HepG2 (cell line): ENCODE data around the gene EFNA4.

ENCODE experiments used
- CTCF ChIP-seq: sonication (generic); formaldehyde crosslinking; IDR thresholded peaks from 2 replicates; pipeline ENCODE4 v1.5.0; 2020; ENCODE audit warnings: mild to moderate bottlenecking, missing genetic modification reagents, moderate library complexity
- DR1 ChIP-seq: sonication (generic); formaldehyde crosslinking; IDR thresholded peaks from 2 replicates; pipeline ENCODE4 v1.8.0; 2021; ENCODE audit warnings: mild to moderate bottlenecking, missing genetic modification reagents, inconsistent platforms
- FIP1L1 ChIP-seq: fragments of 200-400 bp; formaldehyde crosslinking; IDR thresholded peaks from 2 replicates; pipeline ENCODE4 v1.6.1; 2018; ENCODE audit warnings: low read depth, mild to moderate bottlenecking, low read length, moderate library complexity, borderline replicate concordance; ENCODE audit not compliant: insufficient read depth
- KDM2A ChIP-seq: sonication (generic); formaldehyde crosslinking; IDR thresholded peaks from 2 replicates; pipeline ENCODE4 v1.4.0; 2020; ENCODE audit warnings: low read depth, missing genetic modification reagents, borderline replicate concordance
- NR2C2 ChIP-seq: sonication (generic); formaldehyde crosslinking; IDR thresholded peaks from 2 replicates; pipeline ENCODE4 v1.4.0; 2020; ENCODE audit warnings: missing genetic modification reagents, mild to moderate bottlenecking, moderate library complexity, borderline replicate concordance
- PRDM15 ChIP-seq: sonication (generic); formaldehyde crosslinking; IDR thresholded peaks from 2 replicates; pipeline ENCODE4 v1.4.0; 2020; ENCODE audit warnings: missing genetic modification reagents
- TAF1 ChIP-seq: sonication (generic); formaldehyde crosslinking; IDR thresholded peaks from 2 replicates; pipeline ENCODE4 v1.4.0; 2020; ENCODE audit warnings: missing genetic modification reagents
- ZMYM4 ChIP-seq: sonication (generic); formaldehyde crosslinking; IDR thresholded peaks from 2 replicates; pipeline ENCODE4 v1.8.1; 2023; ENCODE audit warnings: mild to moderate bottlenecking, missing genetic modification reagents
- ZNF609 ChIP-seq: sonication (generic); formaldehyde crosslinking; IDR thresholded peaks from 2 replicates; pipeline ENCODE4 v1.4.0; 2020; ENCODE audit warnings: mild to moderate bottlenecking, missing genetic modification reagents, borderline replicate concordance
- ZNF770 ChIP-seq: sonication (generic); formaldehyde crosslinking; IDR thresholded peaks from 2 replicates; pipeline ENCODE4 v1.5.0; 2020; ENCODE audit warnings: mild to moderate bottlenecking, missing genetic modification reagents
- ZSCAN22 ChIP-seq: sonication (generic); formaldehyde crosslinking; IDR thresholded peaks from 2 replicates; pipeline ENCODE4 v1.4.0; 2020; ENCODE audit warnings: mild to moderate bottlenecking, missing genetic modification reagents

- TF ChIP-seq ZNF609 (CRISPR knock-in tag), result no peak
- no peak for TF ChIP-seq TAF1
- no peak for TF ChIP-seq CTCF (CRISPR knock-in tag)
- TF ChIP-seq FIP1L1, result no peak
- no peak for TF ChIP-seq KDM2A (CRISPR knock-in tag)
- no peak; the same call in 1 of the 2 replicates for TF ChIP-seq ZNF770
- TF ChIP-seq ZSCAN22, result no peak
- no peak for TF ChIP-seq DR1 (CRISPR knock-in tag)
- no peak for TF ChIP-seq ZMYM4 (CRISPR knock-in tag)
- TF ChIP-seq PRDM15 (CRISPR knock-in tag), result no peak
- no peak for TF ChIP-seq NR2C2 (CRISPR knock-in tag)
These were observed 40.7 kb upstream of the EFNA4 start for GRCh38 chr1:155022927-155023236.
